Esophagus squamous epithelium (tissue), 4 donors: ENCODE results near the gene GPBP1.

Experiments
- CTCF ChIP-seq, 6 experiments: fragments of 450-650 bp in 4 of 6; fragments of 200-600 bp in 2 of 6; sonication (generic) in 2 of 6; IDR thresholded peaks; one replicate each; pipeline ENCODE4 v1.5.1; 2016 to 2019; ENCODE audit warnings: antibody characterized with exemption in 6 of 6, mild to moderate bottlenecking in 4 of 6, moderate library complexity in 4 of 6
- POLR2A ChIP-seq, 4 donors: fragments of 450-650 bp; IDR thresholded peaks; one replicate each; pipeline ENCODE4 v1.6.1; 2017; ENCODE audit warnings: antibody characterized with exemption in 4 of 4, mild to moderate bottlenecking in 4 of 4, moderate library complexity in 3 of 4

- TF ChIP-seq CTCF (IDR thresholded peaks at IDR 0.05) = no peak
- no peak for TF ChIP-seq POLR2A (IDR thresholded peaks at IDR 0.05)
Observed at GRCh38 chr5:57276353-57276752, 102.5 kb downstream of the GPBP1 start.
